ENCODE measurements around the gene GJD3.
A peak's percentile ranks its signal among the peaks of the same experiment; 100 is the strongest.

Gene GJD3

GRCh38 chr17:40328386-40328766 is 36.2 kb downstream of the GJD3 start:
- no peak overlapping the region for H3K4me3 ChIP-seq (ENCODE audit: low read depth, low read length)
- no peak for TF ChIP-seq CTCF (IDR thresholded peaks at IDR 0.05; ENCODE audit: insufficient read depth, low read depth, low read length, missing control alignments)
- no peak for DNase-seq (ENCODE audit: low read depth)

- DNase-seq (ENCODE audit: low read depth) = no peak
- no peak for TF ChIP-seq CTCF (IDR thresholded peaks at IDR 0.05; ENCODE audit: insufficient read depth, low read depth, low read length, missing control alignments)
- peak overlapping the region; percentile 96 for H3K4me3 ChIP-seq (ENCODE audit: low read depth, low read length)
Measured at GRCh38 chr17:40327735-40328385, 36.7 kb downstream of the GJD3 start.

- TF ChIP-seq CTCF (IDR thresholded peaks at IDR 0.05; ENCODE audit: insufficient read depth, low read depth, low read length, missing control alignments) = no peak
- peak overlapping the region; percentile 96 for H3K4me3 ChIP-seq (ENCODE audit: low read depth, low read length)
Measured at GRCh38 chr17:40327244-40327729, 37.2 kb downstream of the GJD3 start.

GRCh38 chr17:40326832-40327199 is 37.7 kb downstream of the GJD3 start:
- peak overlapping the region; percentile 96 for H3K4me3 ChIP-seq (ENCODE audit: low read depth, low read length)
- no peak for TF ChIP-seq CTCF (IDR thresholded peaks at IDR 0.05; ENCODE audit: insufficient read depth, low read depth, low read length, missing control alignments)
- DNase-seq (ENCODE audit: low read depth) = no peak

More at GRCh38 chr17:40327244-40327729, 37.2 kb downstream of the GJD3 start:
- DNase-seq (ENCODE audit: low read depth) = no peak

- no peak for TF ChIP-seq CTCF (IDR thresholded peaks at IDR 0.05; ENCODE audit: insufficient read depth, low read depth, low read length, missing control alignments)
- peak; percentile 89 for DNase-seq (ENCODE audit: low read depth)
- H3K4me3 ChIP-seq (ENCODE audit: low read depth, low read length) = peak overlapping the region; percentile 96
Measured at GRCh38 chr17:40326014-40326831, 38.3 kb downstream of the GJD3 start.

GRCh38 chr17:40325156-40326013 is 39.2 kb downstream of the GJD3 start:
- peak; percentile 59 for DNase-seq (ENCODE audit: low read depth)
- TF ChIP-seq CTCF (IDR thresholded peaks at IDR 0.05; ENCODE audit: insufficient read depth, low read depth, low read length, missing control alignments) = no peak
- peak overlapping the region; percentile 96 for H3K4me3 ChIP-seq (ENCODE audit: low read depth, low read length)

Data from GM12865 (cell line).